SK-N-SH treated with all-trans-retinoic acid at 6 μM for 48 hours (cell line): ENCODE results near the gene DYNLL1.

Experiments used
- TSHZ2 ChIP-seq: fragments of 250-450 bp; sonication (Bioruptor Pico); IDR thresholded peaks from 2 replicates; pipeline ENCODE4 v1.5.0; 2020; ENCODE audit warnings: mild to moderate bottlenecking, moderate library complexity
- ZNF565 ChIP-seq: fragments of 450-650 bp; formaldehyde crosslinking; conservative IDR thresholded peaks from 2 replicates; pipeline ENCODE4 v1.5.0; 2020; ENCODE audit warnings: low read depth, mild to moderate bottlenecking, moderate library complexity
- ZNF8 ChIP-seq: fragments of 450-650 bp; formaldehyde crosslinking; IDR thresholded peaks from 2 replicates; pipeline ENCODE4 v1.5.0; 2020; ENCODE audit warnings: mild to moderate bottlenecking, moderate library complexity

GRCh38 chr12:120497524-120498150 lies 1.7 kb downstream of the DYNLL1 start:
- TF ChIP-seq TSHZ2 (CRISPR knock-in tag) (no peak), ZNF8 (CRISPR knock-in tag) (no peak), ZNF565 (CRISPR knock-in tag) (no peak)
